Measurements from ENCODE around the gene TCFL5.

GRCh38 chr20:62850333-62850974, 11.2 kb downstream of the TCFL5 start:
- no peak for TF ChIP-seq SMAD1 (IDR thresholded peaks at IDR 0.05; ENCODE audit: low read depth, partially characterized antibody)
- no peak for TF ChIP-seq RB1 (IDR thresholded peaks at IDR 0.05; ENCODE audit: borderline replicate concordance)
- no peak for TF ChIP-seq EZH2 (IDR thresholded peaks at IDR 0.05; ENCODE audit: borderline replicate concordance, control insufficient read depth, low read depth, low read length)
- TF ChIP-seq POLR2A (IDR thresholded peaks at IDR 0.05; ENCODE audit: low read depth, low read length), result no peak
- TF ChIP-seq POLR2AphosphoS5 (IDR thresholded peaks at IDR 0.05; ENCODE audit: low read length), result no peak
- no peak for TF ChIP-seq REST (IDR thresholded peaks at IDR 0.05; ENCODE audit: low read depth, low read length)
- no peak for TF ChIP-seq GABPA (IDR thresholded peaks at IDR 0.05; ENCODE audit: low read depth)
- no peak for TF ChIP-seq ATF2 (IDR thresholded peaks at IDR 0.05; ENCODE audit: low read length)
- no peak for TF ChIP-seq NRF1 (conservative IDR thresholded peaks at IDR 0.05; ENCODE audit: low read depth, low read length)
